Pancreas (tissue), 10 donors: ENCODE measurements around the gene GNB2. TPM values are rescaled to one million over a fixed set of nuclear protein-coding genes. Genes with fewer than 3 reads are reported as not detected.
A peak's percentile ranks its signal among the peaks of the same experiment; 100 is the strongest.

Experiments used
- ATAC-seq, 4 donors: fragments of 200-7000 bp; cut with Tn5 transposase; one replicate each; pipeline versions ENCODE4 v1.8.0 to v1.9.1; 2020; ENCODE audit warnings: mild to moderate bottlenecking in 4 of 4, moderate library complexity in 4 of 4
- DNase-seq, 6 donors: peaks; one replicate each; pipeline ENCODE4 v3.0.0-alpha.2; 2020
- FAIRE-seq: peaks from 2 replicates; lab custom pipeline; 2012; peaks lifted over from hg19 to GRCh38; lab: Jason Lieb, UNC
- H3K27ac ChIP-seq, 4 donors: fragments of 200-600 bp; sonication (generic); 1 replicate in 3 of 4; 2 replicates in 1 of 4; pipeline versions ENCODE4 v1.5.0 to v1.8.0; 2020
- H3K27me3 ChIP-seq, 4 donors: fragments of 200-600 bp; one replicate each; pipeline ENCODE4 v1.8.0; 2021
- H3K36me3 ChIP-seq, 3 donors: fragments of 200-600 bp; sonication (generic) in 1 of 3; one replicate each; pipeline versions ENCODE4 v1.5.0 to v1.8.0; 2020 to 2021
- H3K4me1 ChIP-seq, 3 donors: fragments of 200-600 bp; one replicate each; pipeline ENCODE4 v1.8.0; 2021
- H3K4me3 ChIP-seq, 4 donors: fragments of 200-600 bp; sonication (generic) in 2 of 4; one replicate each; pipeline versions ENCODE4 v1.5.0 to v1.8.0; 2020 to 2021
- H3K9me3 ChIP-seq, 4 donors: fragments of 200-600 bp; one replicate each; pipeline ENCODE4 v1.8.0; 2021
- CTCF ChIP-seq, 4 donors: fragments of 200-600 bp; sonication (generic) in 3 of 4; IDR thresholded peaks; one replicate each; pipeline versions ENCODE4 v1.5.0 to v1.8.0; 2021; ENCODE audit warnings: antibody characterized with exemption in 4 of 4
- WGBS, 2 donors: extraction: QIAGEN DNeasy Blood & Tissue Kit; methylation state at CpG; one replicate each; pipeline ENCODE4 v1.1.7; 2013; 5-methylcytosine and 5-hydroxymethylcytosine counted together
- intact Hi-C, 3 donors: fragments of 100-400 bp; cut with DNase I; formaldehyde crosslinking; loops; one replicate each; pipeline versions ENCODE4 v1.11.1 to v1.14.2; 2022
- polyA plus RNA-seq, 2 donors: library from polyadenylated mRNA; stranded (reverse); fragments of 200-250 nt; gene quantifications; one replicate each; pipeline ENCODE4 v1.2.3, GENCODE V29; 2013
- total RNA-seq, 6 donors: library from RNA; stranded (reverse); fragmentation: NEBNext Ultra II Directional in 4 of 6; extraction: Animal tissue kit (Norgen Biotek cat#: 25700) in 4 of 6; gene quantifications; one replicate each; pipeline versions ENCODE4 v1.2.1 to v1.2.4, GENCODE V29; 2021 to 2023
- donor health status: healthy with polysubstance abuse.
- donor health status: DM: no; HTN: no; CAD: no; lungs with moderate emphysema.
- donor health status: DM: no; HTN: no; CAD: no.
- donor health status: control.
- donor health status: control.
- donor health status: Bipolar disorder and iron deficiency.
- donor health status: DM: yes; HTN: yes; CAD: no.
- donor health status: DM: no; HTN: no; CAD: no.
- donor health status: DM: no; HTN: no; CAD: no.
- donor health status: DM: yes; HTN: yes; CAD: no.

The GNB2 gene
- total and polyA plus RNA-seq, 8 donors: 82.2 to 151 (median 104) TPM

DNA sequence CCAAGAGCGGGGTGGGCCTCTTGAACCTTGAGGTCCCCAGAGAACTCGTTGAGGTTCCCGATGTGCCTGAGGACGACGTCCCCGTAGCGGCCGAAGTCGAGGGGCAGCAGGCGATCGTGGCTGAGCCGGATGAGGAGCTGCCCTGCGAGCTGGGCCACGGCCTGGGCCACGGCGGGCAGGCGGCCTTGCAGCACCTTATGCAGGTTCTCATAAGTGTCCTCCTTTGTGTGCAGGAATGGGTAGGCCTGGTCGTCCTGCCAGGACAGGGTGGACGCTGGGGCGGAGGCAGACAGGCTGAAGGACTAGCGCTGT is 46.3 kb upstream of the GNB2 start:
- FAIRE-seq (no peak), ATAC-seq (no peak), DNase-seq (no peak)
- H3K4me1 ChIP-seq: no peaks in the 10 kb centered on the region
- WGBS, 2 donors: 81 to 85% methylated on average over 21 of the region's 21 CpGs
- H3K4me3 ChIP-seq: no peak overlapping the region
- no peaks in the 10 kb centered on the region for H3K27me3 ChIP-seq
- H3K9me3 ChIP-seq: no peaks in the 10 kb centered on the region
- no peaks in the 10 kb centered on the region for H3K36me3 ChIP-seq
- no peak for TF ChIP-seq CTCF (IDR thresholded peaks at IDR 0.05)
- H3K27ac ChIP-seq: no peak overlapping the region
- intact Hi-C loops: no loop called here

DNA sequence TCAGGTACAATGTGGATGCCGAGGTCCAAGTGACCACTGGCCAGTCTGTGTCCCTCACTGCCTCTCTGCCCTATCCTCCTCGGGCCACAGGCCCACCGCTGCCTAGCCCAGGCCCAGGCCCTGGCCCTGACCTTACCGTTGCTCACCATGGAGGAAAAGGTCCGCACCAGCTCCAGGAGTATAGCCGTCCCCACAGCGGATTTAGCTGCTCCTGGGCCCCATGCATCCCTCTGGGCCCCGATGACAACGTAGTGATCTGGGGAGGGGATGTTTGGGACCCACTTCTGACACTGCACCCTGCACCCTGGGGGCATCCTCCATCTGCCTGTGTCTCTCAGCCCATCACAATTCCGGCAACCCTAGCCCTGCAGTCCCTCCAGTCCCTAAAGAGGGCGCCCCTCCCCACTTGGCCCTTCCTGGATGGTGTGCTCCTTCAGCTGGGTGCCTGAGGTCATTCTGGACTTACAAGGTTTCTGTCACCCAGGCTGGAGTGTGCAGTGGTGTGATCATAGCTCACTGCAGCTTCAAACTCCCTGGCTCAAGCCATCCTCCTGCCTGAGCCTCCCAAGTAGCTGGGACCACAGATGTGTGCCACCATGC is 44.3 kb upstream of the GNB2 start:
- Histone ChIP-seq H3K27ac (no peak overlapping the region), H3K36me3 (no peaks in the 10 kb centered on the region), H3K27me3 (no peaks in the 10 kb centered on the region), H3K9me3 (no peaks in the 10 kb centered on the region), H3K4me3 (no peak overlapping the region), H3K4me1 (no peaks in the 10 kb centered on the region)
- DNase-seq: no peak
- FAIRE-seq: no peak
- ATAC-seq: peak in 2 of 4 donors; percentile 24 to 27
- intact Hi-C loops: no loop called here
- WGBS, 2 donors: 73 to 82% methylated on average over 11 of the region's 11 CpGs
- no peak for TF ChIP-seq CTCF (IDR thresholded peaks at IDR 0.05)

GRCh38 chr7:100630066-100630465 is 43.5 kb upstream of the GNB2 start:
- FAIRE-seq: no peak
- Histone ChIP-seq H3K9me3 (no peaks in the 10 kb centered on the region), H3K4me1 (no peaks in the 10 kb centered on the region), H3K36me3 (no peaks in the 10 kb centered on the region), H3K27ac (no peak overlapping the region), H3K4me3 (no peak overlapping the region), H3K27me3 (no peaks in the 10 kb centered on the region)
- intact Hi-C loops: no loop called here
- DNase-seq: no peak
- no peak for TF ChIP-seq CTCF (IDR thresholded peaks at IDR 0.05)
- no peak for ATAC-seq
- 86 to 92% methylated on average over 4 of the region's 4 CpGs for WGBS, 2 donors

- FAIRE-seq: no peak
- H3K9me3 ChIP-seq: no peaks in the 10 kb centered on the region
- peak; percentile 80 to 85 (median 82) for ATAC-seq
- peak in 1 of 4 donors; percentile 13 for TF ChIP-seq CTCF (IDR thresholded peaks at IDR 0.05)
- WGBS, 2 donors: 29 to 30% methylated on average over 56 to 72 of the region's 72 CpGs
- H3K27me3 ChIP-seq: no peaks in the 10 kb centered on the region
- H3K4me3 ChIP-seq: peak overlapping the region; percentile 2 to 63 (median 26)
- DNase-seq: peak in 4 of 6 donors; percentile 26 to 82 (median 70)
- intact Hi-C loops: no loop called here
- no peaks in the 10 kb centered on the region for H3K36me3 ChIP-seq
- no peak overlapping the region for H3K27ac ChIP-seq
- no peaks in the 10 kb centered on the region for H3K4me1 ChIP-seq
Measured at GRCh38 chr7:100632951-100633717, 40.4 kb upstream of the GNB2 start.

- intact Hi-C loops: no loop called here
- WGBS, 2 donors: 87 to 90% methylated on average over 17 of the region's 17 CpGs
- FAIRE-seq: no peak
- ATAC-seq: no peak
- Histone ChIP-seq H3K36me3 (no peaks in the 10 kb centered on the region), H3K4me1 (peaks cover 0 to 3% (median 0%) of the 10 kb centered on the region in 3 donors), H3K27me3 (no peaks in the 10 kb centered on the region), H3K27ac (no peak overlapping the region), H3K9me3 (no peaks in the 10 kb centered on the region), H3K4me3 (no peak overlapping the region)
- DNase-seq: no peak
- no peak for TF ChIP-seq CTCF (IDR thresholded peaks at IDR 0.05)
Measured at GRCh38 chr7:100639995-100640516, 33.5 kb upstream of the GNB2 start.
